ENCODE data around the gene AQP6. TPM values are rescaled to one million over a fixed set of nuclear protein-coding genes. Genes with fewer than 3 reads are reported as not detected.

The AQP6 gene
- total RNA-seq, 4 donors from 2014 or later, result 0.39 to 0.63 TPM; not detected in 2

GRCh38 chr12:50026691-50027090 is 53.9 kb downstream of the AQP6 start:
- no peak overlapping the region for H3K27ac ChIP-seq
- no peak overlapping the region for H3K4me3 ChIP-seq
- no peaks in the 10 kb centered on the region for H3K36me3 ChIP-seq
- 90 to 98% methylated on average over 3 of the region's 3 CpGs for WGBS, 2 donors
- no peak for TF ChIP-seq EP300 (IDR thresholded peaks at IDR 0.05)
- TF ChIP-seq POLR2A (IDR thresholded peaks at IDR 0.05), result no peak
- no peak for TF ChIP-seq CTCF (IDR thresholded peaks at IDR 0.05)
- H3K27me3 ChIP-seq, result peaks cover 0 to 14% of the 10 kb centered on the region in 2 donors
- DNase-seq (ENCODE audit: low spot score in 2 of 2), result no peak
- no peaks in the 10 kb centered on the region for H3K9me3 ChIP-seq
- H3K4me1 ChIP-seq, result peaks cover 0 to 12% (median 9%) of the 10 kb centered on the region in 4 donors

Other genes starting within 250 kb of the AQP6 start
- gene TMBIM6, start 231.4 kb upstream of the AQP6 start, total RNA-seq, result 100 to 1,000 TPM; 284 to 404 (median 325) TPM
- 10 to 100 TPM; 36.1 to 70.2 (median 44.7) TPM for gene NCKAP5L, start 144.5 kb upstream of the AQP6 start, total RNA-seq
- 1 to 10 TPM; 1.2 to 4.2 (median 2.5) TPM for gene BCDIN3D, start 129.8 kb upstream of the AQP6 start, total RNA-seq
- gene FAIM2, start 69.0 kb upstream of the AQP6 start, total RNA-seq, result 10 to 100 TPM in 3 of 4 donors, 1 to 10 TPM in 1; 6.9 to 68.6 (median 36.9) TPM
- gene AQP2, start 22.2 kb upstream of the AQP6 start, total RNA-seq, result not detected
- under 1 TPM in 1 of 4 donors, not detected in 3; 0.21 TPM for gene AQP5, start 11.1 kb upstream of the AQP6 start, total RNA-seq
- 10 to 100 TPM in 2 of 4 donors, 1 to 10 TPM in 2; 6.3 to 15.1 (median 10.5) TPM for gene RACGAP1, start 52.5 kb downstream of the AQP6 start, total RNA-seq
- 1 to 10 TPM in 3 of 4 donors, not detected in 1; 1.8 to 4.2 (median 2.9) TPM for gene ASIC1, start 84.6 kb downstream of the AQP6 start, total RNA-seq
- 10 to 100 TPM; 45.9 to 97.2 (median 65.3) TPM for gene SMARCD1, start 112.4 kb downstream of the AQP6 start, total RNA-seq
- gene GPD1, start 131.1 kb downstream of the AQP6 start, total RNA-seq, result 100 to 1,000 TPM; 188 to 829 (median 253) TPM
- 10 to 100 TPM; 35.8 to 91.5 (median 55.2) TPM for gene COX14, start 139.3 kb downstream of the AQP6 start, total RNA-seq
- 10 to 100 TPM; 30.3 to 45.5 (median 40.5) TPM for gene CERS5, start 194.4 kb downstream of the AQP6 start, total RNA-seq